Ovary (tissue), 3 donors: ENCODE results near the gene CPVL.

ENCODE experiments used
- CTCF ChIP-seq, 3 donors: fragments of 450-650 bp in 2 of 3; fragments of 200-600 bp in 1 of 3; IDR thresholded peaks; one replicate each; pipeline versions ENCODE4 v1.5.1 to v1.8.0; 2016 to 2022; ENCODE audit warnings: antibody characterized with exemption in 3 of 3, mild to moderate bottlenecking in 1 of 3
- EP300 ChIP-seq: sonication (generic); formaldehyde crosslinking; IDR thresholded peaks from one replicate; pipeline ENCODE4 v1.6.1; 2017; ENCODE audit warnings: antibody characterized with exemption
- POLR2A ChIP-seq: fragments of 450-650 bp; IDR thresholded peaks from one replicate; pipeline ENCODE4 v1.6.1; 2017; ENCODE audit warnings: antibody characterized with exemption, mild to moderate bottlenecking, moderate library complexity
- donor health status: DM: no; HTN: no; CAD: no.

- no peak for TF ChIP-seq CTCF (IDR thresholded peaks at IDR 0.05)
- no peak for TF ChIP-seq EP300
- no peak for TF ChIP-seq POLR2A
These were observed 712 bp upstream of the CPVL start for GRCh38 chr7:29146888-29147609.
